Activated naive CD4-positive, alpha-beta T cell (primary cell): ENCODE results near the gene DGKG.

Experiments used
- DNase-seq, 4 experiments: peaks; one replicate each; lab custom pipeline; 2025; lab: John Stamatoyannopoulos, UW

Gene DGKG

GRCh38 chr3:186108941-186109865 lies 252.8 kb downstream of the DGKG start, which contains the start of gene ETV5:
TSS of gene ETV5 (minus strand) at chr3:186109089. CDS start at chr3:186105868, 3,221 bp downstream.
- peak; percentile 59 to 75 (median 68) for DNase-seq

GRCh38 chr3:186108106-186108940 lies 253.7 kb downstream of the DGKG start:
- no peak for DNase-seq

GRCh38 chr3:186107215-186108105 lies 254.6 kb downstream of the DGKG start:
- peak in 1 of 4 experiments; percentile 30 for DNase-seq

DNA sequence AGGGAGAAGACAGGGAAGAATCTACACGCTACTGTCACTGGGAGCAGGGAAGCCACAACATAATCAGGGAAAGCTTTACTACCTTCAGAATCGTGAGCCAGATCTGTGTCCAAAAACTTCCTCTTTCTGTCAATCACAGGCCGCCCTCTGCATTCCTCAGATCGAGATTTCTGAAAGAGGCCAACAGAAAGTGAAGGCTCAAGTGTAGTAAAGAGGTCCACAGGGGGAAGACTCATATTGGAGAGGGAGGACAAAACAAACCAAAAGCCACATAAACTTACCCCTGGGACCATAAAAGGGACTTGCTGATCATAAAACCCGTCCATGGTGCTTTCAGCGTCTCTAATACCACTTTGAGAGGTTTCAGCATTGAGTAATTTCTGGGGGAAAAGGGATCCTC lies 256.5 kb downstream of the DGKG start:
- no peak for DNase-seq

DNA sequence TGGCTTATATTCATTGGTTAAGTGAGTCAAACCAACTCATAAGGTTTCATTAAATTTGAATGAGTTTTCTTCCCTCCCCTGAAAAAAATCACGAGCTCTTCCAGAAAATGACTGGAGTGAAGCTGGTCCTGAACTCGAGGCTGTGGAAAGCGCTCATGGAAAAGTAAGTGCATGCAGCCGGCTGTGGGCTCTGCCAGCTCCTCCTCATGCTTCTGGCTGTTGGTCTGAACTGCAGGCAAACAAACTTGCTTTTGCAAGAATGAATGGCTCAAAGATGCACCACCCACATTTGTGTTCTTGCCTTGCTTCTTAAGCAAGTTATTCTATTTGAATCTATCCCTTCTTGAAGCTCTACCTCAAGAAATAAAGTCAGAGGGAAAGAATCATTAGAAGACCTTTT lies 259.3 kb downstream of the DGKG start:
- no peak for DNase-seq

GRCh38 chr3:186100398-186100797 lies 261.6 kb downstream of the DGKG start:
- no peak for DNase-seq

- DNase-seq = no peak
Measured at GRCh38 chr3:186099178-186099577, 262.9 kb downstream of the DGKG start.

GRCh38 chr3:186098740-186099139 lies 263.3 kb downstream of the DGKG start:
- no peak for DNase-seq

DNA sequence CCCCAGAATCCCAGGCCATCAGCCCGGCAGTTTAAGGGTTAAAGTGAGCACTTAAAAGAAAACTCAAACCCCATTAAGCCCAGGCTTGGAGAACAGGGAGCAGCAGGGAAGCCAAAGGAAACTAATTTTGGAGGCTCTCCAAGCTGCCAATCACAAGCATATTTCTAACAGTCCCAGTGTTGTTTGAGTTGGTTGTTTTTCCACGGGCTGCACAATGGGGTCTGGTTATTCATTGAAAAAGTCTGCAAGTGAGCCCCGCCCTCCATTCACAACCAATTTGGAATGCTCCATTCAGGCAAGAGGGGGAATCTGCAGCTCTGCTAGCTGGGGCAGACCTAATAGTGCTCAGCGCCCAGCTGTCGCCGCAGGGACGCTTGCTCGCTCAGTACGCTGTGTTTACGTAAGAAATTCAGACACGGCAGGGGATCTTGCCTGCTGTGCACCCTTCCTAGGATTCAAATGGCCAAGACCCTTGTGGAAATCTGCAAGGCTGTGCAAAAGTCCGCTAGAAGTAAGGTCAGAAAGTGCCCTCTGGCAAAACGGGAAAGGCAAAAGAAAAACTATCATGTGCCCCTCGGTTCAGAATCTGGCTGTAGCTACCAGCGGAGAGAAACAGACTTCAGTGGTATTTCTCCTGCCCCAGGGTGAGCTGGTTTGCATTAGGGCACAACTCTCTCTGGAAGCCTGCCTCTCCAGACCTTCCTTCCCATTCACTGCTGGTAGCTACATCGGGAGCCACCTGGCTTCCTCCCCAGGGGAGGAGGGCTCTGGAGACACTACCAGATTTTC lies 264.2 kb downstream of the DGKG start:
- no peak for DNase-seq

DNA sequence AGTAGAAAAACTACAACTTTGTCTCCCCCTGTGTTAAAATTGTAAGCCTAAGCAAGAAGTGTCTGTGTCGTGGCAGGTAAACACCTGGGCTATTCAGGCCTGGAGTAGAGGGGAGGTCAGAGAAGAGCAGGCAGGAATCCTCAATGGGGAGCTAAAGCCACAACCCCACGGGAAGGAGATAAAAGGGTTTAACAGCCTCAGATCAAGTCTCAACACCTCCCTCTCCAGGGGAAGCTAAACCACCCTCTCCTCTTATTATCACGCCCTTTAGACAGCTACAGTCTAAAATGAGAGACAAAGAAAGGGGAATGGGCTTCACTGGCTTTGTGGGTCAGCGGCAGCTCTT lies 264.7 kb downstream of the DGKG start:
- no peak for DNase-seq
